ENCODE results near the gene FAM209A. TPM values are rescaled to one million over a fixed set of nuclear protein-coding genes. Genes with fewer than 3 reads are reported as not detected.

Gene FAM209A
- total RNA-seq, 1 experiment from 2014 or later = 0.34 TPM

Other genes starting within 250 kb of the FAM209A start
- gene FAM210B, start 165.8 kb upstream of the FAM209A start, total RNA-seq (2021; ENCODE audit: unreplicated experiment) = 12.0 TPM
- 80.1 TPM for gene AURKA, start 132.5 kb upstream of the FAM209A start, total RNA-seq (2021; ENCODE audit: unreplicated experiment)
- 44.5 TPM for gene CSTF1, start 132.1 kb upstream of the FAM209A start, total RNA-seq (2021; ENCODE audit: unreplicated experiment)
- gene CASS4, start 112.5 kb upstream of the FAM209A start, total RNA-seq (2021; ENCODE audit: unreplicated experiment) = 0.17 TPM
- gene RTF2, start 56.1 kb upstream of the FAM209A start, total RNA-seq (2021; ENCODE audit: unreplicated experiment) = 73.8 TPM
- not detected for gene FAM209B, start 8.5 kb downstream of the FAM209A start, total RNA-seq (2021; ENCODE audit: unreplicated experiment)
- 6.9 TPM for gene TFAP2C, start 104.6 kb downstream of the FAM209A start, total RNA-seq (2021; ENCODE audit: unreplicated experiment)